ENCODE results near the gene AATK.

- no peak for TF ChIP-seq CTCF (conservative IDR thresholded peaks at IDR 0.05; ENCODE audit: low read depth, low read length)
- no peak for TF ChIP-seq RCOR1 (IDR thresholded peaks at IDR 0.05; ENCODE audit: insufficient replicate concordance, low read length)
- TF ChIP-seq CEBPB (IDR thresholded peaks at IDR 0.05; ENCODE audit: low read depth, low read length), result no peak
- no peak for TF ChIP-seq POLR2A (IDR thresholded peaks at IDR 0.05; ENCODE audit: low read depth, low read length)
These were observed 8.0 kb downstream of the AATK start for GRCh38 chr17:81157848-81158687.

Data from IMR-90 (cell line).